GM21390 (cell line): ENCODE results near the gene IL21R.

Experiments used
- ATAC-seq: cut with Tn5 transposase; IDR thresholded peaks from one replicate; pipeline ENCODE4 v1.9.1; 2021; ENCODE audit not compliant: unreplicated experiment

Gene IL21R

DNA sequence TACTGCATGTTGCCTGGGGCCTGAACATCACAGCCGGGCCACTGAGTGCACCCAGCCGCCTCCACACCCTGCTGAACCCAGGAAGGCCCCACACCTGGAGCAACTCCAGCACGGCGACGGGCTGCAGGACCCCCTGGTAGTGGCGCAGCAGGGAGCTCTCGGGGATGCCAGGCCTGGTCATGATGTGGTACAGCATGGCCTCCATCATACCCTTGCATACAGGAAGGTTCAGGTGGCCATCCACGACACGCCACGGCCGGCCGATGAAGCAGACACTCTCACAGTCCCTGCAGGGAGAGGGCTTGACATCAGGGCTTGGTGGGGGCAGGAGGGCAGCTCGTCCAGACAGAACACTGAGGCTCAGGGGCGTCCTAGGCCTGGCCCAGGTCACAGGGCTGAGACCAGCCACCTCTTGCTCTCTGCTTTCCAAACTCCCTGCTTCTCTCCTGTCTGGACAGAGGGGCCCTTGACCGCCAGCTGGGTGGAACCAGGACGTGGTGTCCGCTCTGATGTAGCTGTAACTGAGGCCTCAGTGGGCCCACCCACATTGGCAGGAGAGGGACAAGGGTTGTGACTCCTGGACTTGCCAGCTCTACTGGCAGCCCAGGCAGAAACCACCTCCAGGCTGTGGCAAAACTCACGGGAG, 60.3 kb downstream of the IL21R start:
- no peak for ATAC-seq

DNA sequence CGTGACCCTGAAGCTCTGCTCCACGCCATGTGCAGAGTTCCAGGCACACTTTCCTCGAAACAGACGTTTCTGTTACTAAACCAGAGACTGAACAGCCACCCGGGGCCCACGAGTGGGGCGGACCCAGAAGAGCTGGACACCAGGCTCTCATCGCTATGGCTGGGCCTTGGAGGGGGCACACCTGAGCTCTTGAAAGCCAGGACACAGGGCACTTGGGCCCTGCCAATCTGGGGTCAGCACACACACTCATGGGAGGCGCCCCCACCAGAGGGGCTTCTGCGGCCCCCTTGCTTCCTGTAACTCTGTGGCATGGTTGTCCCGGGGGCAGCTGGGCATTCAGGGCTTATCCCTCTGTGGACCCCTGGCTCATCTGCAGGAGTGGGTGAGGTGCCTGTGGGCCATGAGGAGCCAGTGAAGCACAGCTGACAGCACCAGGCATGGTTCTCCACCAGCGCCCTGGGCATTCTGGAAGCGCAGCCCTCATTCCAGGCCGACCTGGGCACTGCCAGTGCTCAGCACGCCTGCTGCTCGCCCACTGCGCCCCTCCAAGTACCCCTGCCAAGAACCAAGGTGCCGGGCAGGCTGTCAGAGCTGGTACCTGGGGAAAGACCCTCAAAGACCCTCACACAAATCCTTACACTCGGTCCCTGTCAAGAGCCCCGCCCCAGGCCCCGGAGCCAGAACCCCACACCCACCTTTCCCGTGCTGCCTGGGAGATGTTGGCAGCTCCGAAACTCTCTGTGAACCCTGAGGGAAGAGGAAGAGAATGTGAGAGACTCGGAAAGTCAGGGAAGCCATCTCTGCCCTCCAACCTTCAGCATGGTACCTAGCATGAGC, 61.1 kb downstream of the IL21R start:
- no peak for ATAC-seq

GRCh38 chr16:27463741-27464591, 62.0 kb downstream of the IL21R start:
- ATAC-seq, result no peak

DNA sequence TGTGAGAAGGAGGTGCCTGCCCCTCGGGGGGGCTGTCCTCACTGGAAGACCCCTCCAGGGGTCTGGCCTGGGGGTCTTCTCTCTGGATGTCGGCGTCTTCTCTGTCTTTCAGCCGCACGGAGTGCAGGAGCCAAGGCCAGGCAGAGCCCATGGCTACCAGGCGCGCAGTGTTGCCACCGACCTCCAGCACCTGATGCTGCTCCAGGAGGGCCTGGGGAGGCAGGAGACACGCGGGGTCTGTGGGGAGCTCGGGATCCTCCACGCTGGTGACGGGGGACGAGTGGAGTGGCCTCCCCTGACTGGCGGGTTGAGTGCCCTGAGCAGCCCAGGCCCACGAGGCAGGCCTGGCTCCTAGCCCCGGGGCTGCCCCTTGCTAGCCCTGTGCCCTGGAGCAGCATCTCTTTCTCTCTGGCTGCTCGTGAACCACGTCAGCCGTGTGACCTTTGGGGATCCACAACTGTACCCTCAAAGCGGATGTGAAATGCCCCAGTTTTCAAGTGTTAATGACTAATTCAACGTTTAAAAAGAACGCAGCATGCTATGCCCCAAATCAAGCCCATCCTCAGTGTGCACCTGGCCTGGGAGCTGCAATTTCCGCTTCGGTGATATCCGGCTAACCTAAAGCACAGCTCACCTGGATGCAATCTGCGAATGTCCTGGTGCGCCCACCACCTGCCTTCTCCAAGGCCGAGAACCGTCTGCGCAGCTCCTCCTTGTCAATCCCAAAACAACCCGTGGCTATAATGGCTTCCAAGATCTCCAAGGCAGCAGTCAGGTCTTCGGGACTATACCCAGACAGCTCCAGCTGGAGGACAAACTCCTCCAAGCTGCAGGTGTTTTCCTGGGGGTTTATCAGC, 62.9 kb downstream of the IL21R start:
- no peak for ATAC-seq

- ATAC-seq, result no peak
These were observed 63.5 kb downstream of the IL21R start for GRCh38 chr16:27465483-27465879.

GRCh38 chr16:27468941-27469531, 67.1 kb downstream of the IL21R start:
- ATAC-seq, result no peak

GRCh38 chr16:27470567-27471431, 68.8 kb downstream of the IL21R start:
- no peak for ATAC-seq

DNA sequence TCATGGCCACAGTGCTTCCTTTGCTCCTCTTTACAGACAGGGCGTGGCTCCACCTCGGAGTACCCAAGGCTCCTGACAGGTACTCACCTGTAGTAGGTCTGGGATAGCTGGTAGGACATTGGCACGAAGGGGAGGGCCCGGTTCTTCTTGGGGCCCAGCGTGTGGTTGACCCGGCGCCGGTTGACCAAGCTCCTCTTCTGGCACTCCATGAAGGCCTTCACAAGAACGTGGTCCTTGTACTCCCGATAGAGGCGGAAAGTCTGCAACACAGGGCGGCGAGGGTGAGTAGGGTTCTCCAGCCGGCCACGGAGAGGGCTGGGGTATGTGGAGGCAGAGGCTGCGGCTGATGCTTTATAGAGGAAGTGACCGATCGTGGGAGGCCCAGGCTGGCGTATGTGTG, 69.7 kb downstream of the IL21R start:
- ATAC-seq, result no peak

DNA sequence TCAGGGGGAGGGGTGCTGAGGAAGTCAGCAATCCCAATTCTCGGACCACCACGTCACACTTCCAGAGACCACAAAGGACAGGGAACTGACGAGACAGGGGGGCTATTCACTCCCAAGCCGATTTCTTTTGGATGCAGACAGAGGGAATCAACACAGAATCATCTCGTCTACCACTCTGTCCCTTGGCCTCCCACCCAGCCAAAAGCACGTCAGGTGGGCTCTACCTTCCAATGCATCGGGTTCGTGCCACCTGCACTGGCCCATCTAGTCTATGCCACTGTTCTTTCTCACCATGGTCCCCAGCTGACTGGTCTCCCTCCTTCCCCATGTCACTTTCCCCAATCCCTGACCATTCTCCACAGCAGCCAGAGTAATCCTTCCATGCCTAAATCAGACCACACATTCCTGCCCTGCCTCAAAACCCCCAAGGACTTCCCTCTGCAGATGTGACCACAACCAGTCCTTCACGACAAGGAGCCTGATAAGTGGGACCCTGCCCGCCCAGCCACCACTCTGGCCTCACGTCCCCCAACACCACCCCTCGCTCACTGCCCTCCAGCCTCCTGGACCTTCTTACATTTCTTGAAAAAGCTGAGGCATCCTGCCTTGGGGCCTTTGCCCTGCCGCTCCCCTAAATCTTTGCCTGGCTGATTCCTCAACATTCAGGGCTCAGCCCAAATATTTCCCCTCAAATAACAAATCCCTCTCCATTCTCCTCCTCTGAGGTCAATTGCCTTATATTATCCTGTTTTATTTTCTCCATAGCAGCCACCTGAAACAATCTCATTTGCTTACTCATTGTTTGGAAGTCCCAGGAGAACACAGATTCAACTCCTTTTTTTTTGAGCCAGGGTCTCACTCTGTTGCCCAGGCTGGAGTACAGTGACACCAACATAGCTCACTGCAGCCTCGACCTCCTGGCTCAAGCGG, 70.4 kb downstream of the IL21R start:
- no peak for ATAC-seq

DNA sequence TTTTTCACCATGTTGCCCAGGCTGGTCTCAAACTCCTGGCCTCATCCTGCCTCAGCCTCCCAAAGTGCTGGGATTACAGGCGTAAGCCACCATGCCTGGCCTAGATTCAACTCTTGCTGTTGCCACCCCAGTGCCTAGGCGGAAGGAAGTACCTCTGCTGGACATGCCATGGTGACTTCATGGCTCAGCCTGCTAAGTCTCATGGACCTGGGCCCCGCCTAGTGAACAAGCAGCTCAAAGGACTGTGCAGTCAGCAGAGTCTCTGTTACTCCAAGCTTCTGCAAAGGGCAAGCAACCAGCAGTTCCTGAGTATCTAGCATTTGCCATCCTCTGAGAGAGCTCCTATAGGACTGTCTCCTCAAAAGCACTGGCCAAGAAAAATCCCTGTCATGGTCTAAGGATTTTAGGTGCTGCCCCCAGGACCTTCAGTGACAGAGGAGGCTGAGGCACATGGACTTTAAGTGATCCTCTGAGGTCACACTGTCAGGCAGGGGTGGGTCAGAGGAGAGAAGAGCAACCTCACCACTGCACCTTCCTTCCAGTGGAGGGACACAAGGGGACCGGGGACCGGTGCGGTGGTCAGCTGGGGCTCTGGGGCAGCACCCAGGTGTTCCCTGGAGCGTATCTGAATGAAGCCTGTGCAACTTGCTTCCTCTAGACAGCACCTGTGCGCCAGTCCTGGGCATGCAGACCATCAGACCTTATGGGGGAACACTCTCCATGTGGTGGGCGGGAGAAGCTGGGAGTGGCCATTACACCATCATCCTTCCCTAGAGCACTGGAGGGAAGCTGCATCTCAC, 71.3 kb downstream of the IL21R start:
- ATAC-seq, result no peak

- ATAC-seq, result no peak
These were observed 72.1 kb downstream of the IL21R start for GRCh38 chr16:27474041-27474440.

- ATAC-seq, result no peak
These were observed 72.9 kb downstream of the IL21R start for GRCh38 chr16:27474921-27475320.

GRCh38 chr16:27475561-27475960, 73.6 kb downstream of the IL21R start:
- no peak for ATAC-seq

DNA sequence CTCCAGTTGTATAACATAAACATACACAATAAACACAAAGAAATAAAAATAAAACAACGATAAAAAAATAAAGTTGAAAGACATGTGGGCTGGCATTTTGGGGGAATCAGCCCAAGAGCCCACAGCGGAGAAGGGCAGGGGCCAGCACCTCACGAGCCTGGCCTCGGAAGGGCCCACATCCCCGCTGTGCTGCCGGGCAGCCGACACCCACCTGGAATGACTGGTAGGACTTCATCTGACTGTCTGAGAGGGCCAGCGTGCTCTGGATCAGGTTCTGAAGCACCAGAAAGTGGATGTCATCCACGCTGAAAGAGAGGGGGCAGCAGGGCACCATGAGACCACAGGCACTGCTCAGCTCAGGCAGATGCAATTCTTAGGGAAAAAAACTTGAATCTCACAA, 74.3 kb downstream of the IL21R start:
- no peak for ATAC-seq

GRCh38 chr16:27480761-27481160, 78.8 kb downstream of the IL21R start:
- ATAC-seq, result no peak

GRCh38 chr16:27481282-27481934, 79.4 kb downstream of the IL21R start:
- no peak for ATAC-seq
